WI38 (cell line): Measurements from ENCODE around the gene SEMA5A.

Source experiments
- H3K4me3 ChIP-seq: 2 replicates; pipeline ENCODE4 v1.5.1; 2011; ENCODE audit warnings: low read depth, mild to moderate bottlenecking, control low read depth, low read length
- TF ChIP-seq, protein P1 (sequence below): IDR thresholded peaks from 2 replicates; pipeline ENCODE4 v1.5.1; 2012; ENCODE audit warnings: low read depth, mild to moderate bottlenecking, control low read depth, low read length

The SEMA5A gene

DNA sequence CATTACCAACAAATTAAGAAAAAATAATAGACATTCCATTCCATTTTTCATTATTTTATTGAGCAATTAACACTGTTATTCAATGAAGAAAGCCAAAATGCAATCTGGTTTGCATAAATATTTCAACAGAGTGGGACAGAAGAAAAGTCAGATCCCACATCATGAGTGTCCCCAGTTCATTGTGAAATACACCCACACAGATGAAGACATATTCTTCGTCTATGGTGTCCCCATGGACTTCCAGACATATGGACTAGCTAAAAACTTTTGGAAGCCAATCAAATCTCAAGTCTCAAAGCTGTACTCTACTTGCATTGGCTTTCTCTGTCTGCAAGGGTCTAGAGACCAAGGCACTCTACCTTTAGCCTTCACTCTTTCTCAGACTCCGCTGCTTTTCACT lies 194.3 kb downstream of the SEMA5A start:
- TF ChIP-seq, protein P1, sequence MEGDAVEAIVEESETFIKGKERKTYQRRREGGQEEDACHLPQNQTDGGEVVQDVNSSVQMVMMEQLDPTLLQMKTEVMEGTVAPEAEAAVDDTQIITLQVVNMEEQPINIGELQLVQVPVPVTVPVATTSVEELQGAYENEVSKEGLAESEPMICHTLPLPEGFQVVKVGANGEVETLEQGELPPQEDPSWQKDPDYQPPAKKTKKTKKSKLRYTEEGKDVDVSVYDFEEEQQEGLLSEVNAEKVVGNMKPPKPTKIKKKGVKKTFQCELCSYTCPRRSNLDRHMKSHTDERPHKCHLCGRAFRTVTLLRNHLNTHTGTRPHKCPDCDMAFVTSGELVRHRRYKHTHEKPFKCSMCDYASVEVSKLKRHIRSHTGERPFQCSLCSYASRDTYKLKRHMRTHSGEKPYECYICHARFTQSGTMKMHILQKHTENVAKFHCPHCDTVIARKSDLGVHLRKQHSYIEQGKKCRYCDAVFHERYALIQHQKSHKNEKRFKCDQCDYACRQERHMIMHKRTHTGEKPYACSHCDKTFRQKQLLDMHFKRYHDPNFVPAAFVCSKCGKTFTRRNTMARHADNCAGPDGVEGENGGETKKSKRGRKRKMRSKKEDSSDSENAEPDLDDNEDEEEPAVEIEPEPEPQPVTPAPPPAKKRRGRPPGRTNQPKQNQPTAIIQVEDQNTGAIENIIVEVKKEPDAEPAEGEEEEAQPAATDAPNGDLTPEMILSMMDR, result no peak
- H3K4me3 ChIP-seq, result no peak overlapping the region

DNA sequence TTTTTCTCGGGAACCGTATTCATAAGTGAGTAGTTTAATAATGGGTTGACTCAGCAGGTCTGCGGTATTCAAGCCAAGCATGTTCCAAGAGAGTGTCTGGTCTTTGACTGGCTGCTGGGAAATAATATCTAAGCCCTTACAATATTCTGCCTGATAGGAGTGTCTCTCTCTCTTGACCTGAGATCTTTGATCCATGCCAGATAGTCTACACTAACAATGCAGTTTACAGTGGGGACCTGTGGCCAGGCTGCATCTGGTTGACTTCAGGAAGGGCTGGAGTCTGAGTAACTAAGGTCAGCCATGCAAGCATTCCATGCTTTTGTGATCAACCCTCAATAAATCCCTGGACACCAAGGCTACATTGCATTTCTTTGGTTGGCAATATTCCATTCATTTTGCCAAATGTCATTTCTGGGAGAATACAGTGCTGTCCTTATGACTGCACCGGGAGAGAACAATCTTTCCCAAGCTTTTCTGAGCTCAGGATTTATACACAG lies 195.5 kb downstream of the SEMA5A start:
- TF ChIP-seq, protein P1, result no peak
- no peak overlapping the region for H3K4me3 ChIP-seq

DNA sequence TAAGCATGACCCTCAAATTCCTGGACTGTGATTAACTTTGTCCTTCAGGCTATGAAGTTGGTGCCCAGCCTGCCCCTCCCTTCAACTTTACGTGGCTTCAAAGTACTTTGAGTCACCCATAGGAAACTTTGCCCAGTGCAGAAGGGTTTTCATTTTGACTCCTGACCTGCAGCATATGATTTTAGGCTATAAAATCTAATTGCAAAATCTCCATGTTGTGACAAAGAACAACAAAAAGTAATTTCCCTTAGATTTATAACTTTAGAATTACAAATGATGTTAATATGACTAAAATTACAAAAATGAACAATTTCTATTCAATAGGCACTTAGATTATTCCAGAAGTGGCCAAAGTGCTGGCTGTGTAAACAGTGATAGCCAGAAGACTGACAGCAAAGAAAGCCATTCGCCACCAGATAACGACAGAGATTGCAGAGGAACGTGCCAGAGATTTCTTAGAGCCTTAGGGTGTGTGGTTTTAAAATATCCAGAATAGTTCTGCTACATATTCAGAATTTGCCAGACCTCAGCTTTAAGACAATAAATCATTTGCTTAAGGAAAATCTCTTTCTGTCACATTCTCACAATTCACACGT lies 197.4 kb downstream of the SEMA5A start:
- H3K4me3 ChIP-seq, result no peak overlapping the region
- TF ChIP-seq, protein P1, result no peak

DNA sequence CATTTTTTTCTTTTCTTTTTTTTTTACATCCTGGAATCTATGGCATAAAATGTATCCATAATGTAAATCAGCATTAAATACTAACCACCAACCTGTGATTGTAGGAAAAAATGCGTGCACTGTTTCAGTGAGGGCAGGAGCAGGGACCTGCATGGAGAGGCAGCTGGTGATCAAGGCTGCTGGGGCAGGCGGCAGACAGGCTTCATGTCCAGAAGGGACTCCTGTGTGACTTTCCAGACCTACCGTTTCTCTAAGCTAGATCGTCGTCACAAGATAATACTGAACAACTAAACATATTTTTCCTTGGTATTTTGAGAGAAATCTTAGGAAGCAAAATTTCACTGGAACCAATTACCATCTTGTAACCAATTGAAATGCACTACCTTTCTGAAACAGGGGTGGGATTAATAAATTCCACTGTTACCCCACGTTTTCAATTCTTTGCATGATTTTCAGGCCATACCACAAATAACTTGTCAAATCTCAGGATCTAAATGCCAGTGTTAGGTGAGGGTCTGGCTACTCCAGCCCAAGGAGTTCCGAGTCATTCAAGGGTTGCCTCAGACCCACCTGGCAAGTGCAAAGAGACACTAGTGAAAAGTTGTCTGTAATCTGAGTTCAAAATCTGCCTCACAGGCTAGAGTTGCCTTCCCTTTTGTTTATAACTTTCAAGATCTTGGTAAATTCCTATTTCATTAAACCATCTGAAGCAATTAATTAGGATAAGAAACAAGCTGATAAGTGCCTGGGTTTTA lies 198.2 kb downstream of the SEMA5A start:
- H3K4me3 ChIP-seq, result no peak overlapping the region

DNA sequence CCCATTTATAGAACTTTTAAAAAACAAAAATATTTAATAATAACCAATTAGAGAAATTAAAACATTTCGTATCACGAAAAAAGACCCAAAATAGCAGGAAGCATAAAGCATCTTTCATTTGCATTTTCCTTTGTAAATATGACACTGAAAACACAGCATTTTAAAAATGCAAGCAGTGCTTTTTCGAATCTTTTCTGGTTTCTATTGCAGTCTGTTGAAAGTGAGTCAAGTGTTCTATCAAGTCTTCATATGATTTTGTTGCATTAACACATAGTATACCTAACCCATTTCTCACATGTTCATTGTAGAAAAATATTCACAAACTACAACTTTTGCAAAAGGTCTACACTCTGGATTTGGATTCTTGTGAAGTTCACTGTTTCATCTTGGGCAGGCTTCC lies 198.8 kb downstream of the SEMA5A start:
- H3K4me3 ChIP-seq, result no peak overlapping the region

More for the DNA sequence above, 198.2 kb downstream of the SEMA5A start:
- TF ChIP-seq, protein P1, result no peak

DNA sequence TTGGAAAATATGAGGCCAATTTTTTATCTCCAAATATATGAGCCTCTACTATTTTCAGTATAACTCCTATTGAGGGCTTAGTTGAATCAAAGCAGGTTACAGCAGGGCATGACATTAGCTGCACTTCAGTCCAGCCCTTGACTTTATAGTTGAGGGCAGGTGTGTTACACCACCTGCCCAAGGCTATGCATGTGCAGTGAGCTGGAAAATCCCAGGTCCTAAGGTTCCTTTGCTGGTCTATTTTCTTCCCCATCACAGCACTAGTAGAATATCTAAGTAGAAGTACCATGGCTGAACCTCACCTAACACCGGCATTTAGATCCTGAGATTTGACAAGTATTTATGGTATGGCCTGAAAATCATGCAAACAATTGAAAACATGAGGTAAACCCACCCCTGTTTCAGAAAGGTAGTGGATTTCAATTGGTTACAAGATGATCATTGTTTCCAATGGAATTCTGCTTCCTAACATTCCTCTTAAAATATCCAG lies 201.1 kb downstream of the SEMA5A start:
- TF ChIP-seq, protein P1, result no peak
- H3K4me3 ChIP-seq, result no peak overlapping the region

More for the DNA sequence above, 198.8 kb downstream of the SEMA5A start:
- TF ChIP-seq, protein P1, result no peak
